OCI-LY3 (cell line): ENCODE measurements around the gene BCO1.

Experiments
- H2AFZ ChIP-seq: fragments of 200-600, 300-600 bp; shearing (Covaris generic); 2 replicates; pipeline ENCODE4 v1.6.0; 2014; ENCODE audit warnings: antibody characterized with exemption, low read depth, low read length
- H3K27ac ChIP-seq: fragments of 200-600, 300-600 bp; sonication (generic); 2 replicates; pipeline ENCODE4 v1.5.1; 2014; ENCODE audit warnings: mild to moderate bottlenecking, low read length, moderate library complexity, mixed read lengths
- H3K27me3 ChIP-seq: fragments of 200-600, 300-600 bp; sonication (generic); 2 replicates; pipeline ENCODE4 v1.6.1; 2014; ENCODE audit warnings: low read depth, low read length, mixed read lengths
- H3K36me3 ChIP-seq: fragments of 200-600, 300-600 bp; sonication (generic); replicated peaks from 2 replicates; pipeline ENCODE3; 2014; ENCODE audit warnings: low read depth, low read length, mixed read lengths
- H3K4me1 ChIP-seq: fragments of 300-600, 200-600 bp; sonication (generic); 2 replicates; pipeline ENCODE4 v1.6.1; 2014; ENCODE audit warnings: low read length, mixed read lengths
- H3K4me2 ChIP-seq: fragments of 200-600, 300-600 bp; sonication (generic); 2 replicates; pipeline ENCODE4 v1.6.1; 2014; ENCODE audit warnings: low read length, mixed read lengths
- H3K4me3 ChIP-seq: fragments of 300-600, 200-600 bp; sonication (generic); 2 replicates; pipeline ENCODE4 v1.5.1; 2014; ENCODE audit warnings: antibody characterized with exemption, mild to moderate bottlenecking, low read length, moderate library complexity
- H3K79me2 ChIP-seq: fragments of 300-600, 200-600 bp; shearing (Covaris generic); 2 replicates; pipeline ENCODE4 v1.6.1; 2014; ENCODE audit warnings: mild to moderate bottlenecking, low read length, mixed read lengths
- H3K9ac ChIP-seq: fragments of 300-600, 200-600 bp; shearing (Covaris generic); 2 replicates; pipeline ENCODE4 v1.6.0; 2014; ENCODE audit warnings: mild to moderate bottlenecking, low read length, moderate library complexity
- H3K9me3 ChIP-seq: fragments of 200-600, 300-600 bp; shearing (Covaris generic); 2 replicates; pipeline ENCODE4 v1.6.1; 2014; ENCODE audit warnings: low read length, mixed read lengths; ENCODE audit not compliant: insufficient read depth
- H4K20me1 ChIP-seq: fragments of 200-600, 300-600 bp; sonication (generic); 2 replicates; pipeline ENCODE4 v1.6.1; 2016; ENCODE audit warnings: low read length, mixed read lengths; ENCODE audit not compliant: insufficient read depth
- EZH2phosphoT487 ChIP-seq: fragments of 200-600 bp; shearing (Covaris generic); IDR thresholded peaks from 2 replicates; pipeline ENCODE4 v1.6.1; 2018; ENCODE audit warnings: antibody characterized with exemption, mixed run types, low read depth
- TF ChIP-seq, protein P1 (sequence below): fragments of 200-600, 300-600 bp; sonication (generic); IDR thresholded peaks from 2 replicates; pipeline ENCODE4 v1.5.1; 2014; ENCODE audit warnings: antibody characterized with exemption, low read length, low read depth

The BCO1 gene

DNA sequence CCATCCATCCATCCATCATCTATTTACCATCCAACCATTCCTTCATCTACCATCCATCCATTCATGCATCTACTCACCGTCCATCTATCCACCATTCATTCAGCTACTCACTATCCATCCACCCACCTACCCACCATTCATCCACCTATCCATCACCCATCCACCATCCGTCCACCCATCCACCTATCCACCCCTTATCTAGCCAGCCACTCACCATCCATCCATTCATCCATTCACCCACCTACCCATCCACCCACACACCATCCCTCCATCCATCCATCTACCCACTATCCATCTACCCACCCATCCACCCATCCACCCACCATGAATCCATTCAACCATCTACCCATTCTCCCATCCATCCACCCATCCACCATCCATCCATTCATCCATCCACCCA, 26.6 kb downstream of the BCO1 start:
- TF ChIP-seq, protein P1, sequence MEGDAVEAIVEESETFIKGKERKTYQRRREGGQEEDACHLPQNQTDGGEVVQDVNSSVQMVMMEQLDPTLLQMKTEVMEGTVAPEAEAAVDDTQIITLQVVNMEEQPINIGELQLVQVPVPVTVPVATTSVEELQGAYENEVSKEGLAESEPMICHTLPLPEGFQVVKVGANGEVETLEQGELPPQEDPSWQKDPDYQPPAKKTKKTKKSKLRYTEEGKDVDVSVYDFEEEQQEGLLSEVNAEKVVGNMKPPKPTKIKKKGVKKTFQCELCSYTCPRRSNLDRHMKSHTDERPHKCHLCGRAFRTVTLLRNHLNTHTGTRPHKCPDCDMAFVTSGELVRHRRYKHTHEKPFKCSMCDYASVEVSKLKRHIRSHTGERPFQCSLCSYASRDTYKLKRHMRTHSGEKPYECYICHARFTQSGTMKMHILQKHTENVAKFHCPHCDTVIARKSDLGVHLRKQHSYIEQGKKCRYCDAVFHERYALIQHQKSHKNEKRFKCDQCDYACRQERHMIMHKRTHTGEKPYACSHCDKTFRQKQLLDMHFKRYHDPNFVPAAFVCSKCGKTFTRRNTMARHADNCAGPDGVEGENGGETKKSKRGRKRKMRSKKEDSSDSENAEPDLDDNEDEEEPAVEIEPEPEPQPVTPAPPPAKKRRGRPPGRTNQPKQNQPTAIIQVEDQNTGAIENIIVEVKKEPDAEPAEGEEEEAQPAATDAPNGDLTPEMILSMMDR: no peak
- no peak for TF ChIP-seq EZH2phosphoT487
- H4K20me1 ChIP-seq: no peaks in the 10 kb centered on the region
- no peak overlapping the region for H3K9ac ChIP-seq
- no peak overlapping the region for H3K4me2 ChIP-seq
- H3K36me3 ChIP-seq: no peaks in the 10 kb centered on the region
- H3K27ac ChIP-seq: no peak overlapping the region
- no peaks in the 10 kb centered on the region for H3K27me3 ChIP-seq
- no peaks in the 10 kb centered on the region for H3K79me2 ChIP-seq
- H2AFZ ChIP-seq: no peak overlapping the region
- no peak overlapping the region for H3K4me3 ChIP-seq
- no peaks in the 10 kb centered on the region for H3K4me1 ChIP-seq
- no peaks in the 10 kb centered on the region for H3K9me3 ChIP-seq

DNA sequence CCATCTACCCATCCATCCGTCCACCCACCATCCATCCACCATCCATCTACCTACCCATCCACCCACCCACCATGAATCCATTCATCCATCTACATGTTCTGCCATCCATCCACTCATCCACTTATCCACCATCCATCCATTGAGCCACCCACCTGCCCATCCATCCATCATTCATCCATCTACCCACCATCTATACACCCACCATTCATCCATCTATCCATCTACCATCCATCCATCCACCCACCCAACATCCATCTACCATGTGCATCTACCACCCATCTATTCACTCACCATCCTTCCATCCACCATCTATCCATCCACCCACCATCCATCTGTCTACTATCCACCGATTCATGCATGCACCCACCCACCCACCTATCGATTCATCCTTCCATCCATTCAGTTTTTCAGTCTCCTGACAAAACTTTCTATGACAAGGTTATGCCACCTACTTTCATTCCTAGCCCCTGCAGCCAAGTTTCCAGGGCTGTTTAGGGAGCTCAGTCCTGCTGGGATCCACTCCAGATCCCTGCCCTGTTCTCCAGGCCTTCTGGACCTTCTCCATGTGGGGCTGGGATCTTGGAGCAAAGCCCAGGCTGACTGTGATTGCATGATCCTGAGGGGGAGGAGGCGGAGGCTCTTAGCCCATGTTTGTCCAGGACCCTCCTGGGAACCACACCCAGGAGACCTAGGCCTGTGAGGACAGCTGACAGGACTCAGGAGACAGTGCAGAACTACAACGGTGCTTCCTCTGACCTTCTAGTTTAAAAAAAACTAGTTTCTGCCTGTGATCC, 27.4 kb downstream of the BCO1 start:
- no peaks in the 10 kb centered on the region for H3K79me2 ChIP-seq
- no peak overlapping the region for H3K4me3 ChIP-seq
- H3K4me2 ChIP-seq: no peak overlapping the region
- no peaks in the 10 kb centered on the region for H4K20me1 ChIP-seq
- H3K4me1 ChIP-seq: no peaks in the 10 kb centered on the region
- H3K36me3 ChIP-seq: no peaks in the 10 kb centered on the region
- H2AFZ ChIP-seq: no peak overlapping the region
- H3K9me3 ChIP-seq: no peaks in the 10 kb centered on the region
- H3K9ac ChIP-seq: no peak overlapping the region
- TF ChIP-seq, protein P1: no peak
- no peak for TF ChIP-seq EZH2phosphoT487
- H3K27me3 ChIP-seq: no peaks in the 10 kb centered on the region
- H3K27ac ChIP-seq: no peak overlapping the region

DNA sequence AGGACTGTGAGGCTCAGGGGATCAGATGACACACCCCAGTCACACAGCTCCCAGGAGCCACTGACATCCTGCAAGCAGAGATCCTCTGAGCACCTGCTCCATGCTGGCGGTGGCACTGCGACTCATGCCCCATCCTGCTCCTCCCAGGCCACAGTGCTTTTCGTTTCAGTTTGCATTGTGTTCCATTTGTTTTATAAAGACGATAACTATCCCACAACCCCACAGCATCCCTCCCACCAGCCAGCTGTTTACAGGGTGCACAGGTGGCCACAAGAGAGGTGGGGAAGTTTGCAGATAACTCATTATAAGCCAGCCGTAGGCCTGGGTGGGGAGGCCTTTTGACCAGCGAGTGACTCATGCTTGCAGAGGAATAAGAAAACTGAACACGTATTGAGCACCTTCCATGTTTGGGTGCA, 28.2 kb downstream of the BCO1 start:
- H3K9ac ChIP-seq: no peak overlapping the region
- no peak overlapping the region for H3K27ac ChIP-seq
- no peaks in the 10 kb centered on the region for H4K20me1 ChIP-seq
- no peak overlapping the region for H2AFZ ChIP-seq
- no peaks in the 10 kb centered on the region for H3K9me3 ChIP-seq
- no peaks in the 10 kb centered on the region for H3K79me2 ChIP-seq
- H3K4me3 ChIP-seq: no peak overlapping the region
- no peak overlapping the region for H3K4me2 ChIP-seq
- no peaks in the 10 kb centered on the region for H3K27me3 ChIP-seq
- H3K4me1 ChIP-seq: no peaks in the 10 kb centered on the region
- H3K36me3 ChIP-seq: no peaks in the 10 kb centered on the region
- no peak for TF ChIP-seq EZH2phosphoT487
- TF ChIP-seq, protein P1: no peak

DNA sequence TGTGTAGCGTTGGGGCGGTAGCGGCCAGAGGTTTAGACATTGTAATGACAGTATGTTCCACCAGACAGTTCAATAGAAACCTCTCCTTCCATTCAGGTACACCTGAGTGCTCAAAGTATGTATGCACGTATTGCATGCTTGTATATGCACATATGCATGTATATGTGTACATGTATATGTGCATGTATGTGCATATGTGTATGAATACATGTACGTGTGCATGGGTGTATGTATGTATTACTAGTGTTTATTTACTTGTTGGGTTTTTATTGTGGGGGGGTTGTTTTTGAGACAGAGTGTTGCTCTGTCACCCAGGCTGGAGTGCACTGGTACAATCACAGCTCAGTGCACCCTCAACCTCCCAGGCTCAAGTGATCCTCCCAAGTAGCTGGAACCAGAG, 30.0 kb downstream of the BCO1 start:
- TF ChIP-seq, protein P1: no peak
- TF ChIP-seq EZH2phosphoT487: no peak

More for the DNA sequence above, 30.0 kb downstream of the BCO1 start:
- Histone ChIP-seq H2AFZ (no peak overlapping the region), H4K20me1 (no peaks in the 10 kb centered on the region), H3K79me2 (no peaks in the 10 kb centered on the region), H3K27ac (no peak overlapping the region), H3K4me1 (peaks cover under 1% of the 10 kb centered on the region; the same call in 1 of the 2 replicates), H3K9ac (no peak overlapping the region), H3K4me3 (no peak overlapping the region), H3K9me3 (no peaks in the 10 kb centered on the region), H3K27me3 (no peaks in the 10 kb centered on the region), H3K4me2 (no peak overlapping the region), H3K36me3 (no peaks in the 10 kb centered on the region)
